ENCODE results near the gene GHR.
"Not testable (repeated sequence)": the region's sequence is repeated elsewhere in the genome, so short reads cannot be mapped to it uniquely, and the experiment has no call there.

DNA sequence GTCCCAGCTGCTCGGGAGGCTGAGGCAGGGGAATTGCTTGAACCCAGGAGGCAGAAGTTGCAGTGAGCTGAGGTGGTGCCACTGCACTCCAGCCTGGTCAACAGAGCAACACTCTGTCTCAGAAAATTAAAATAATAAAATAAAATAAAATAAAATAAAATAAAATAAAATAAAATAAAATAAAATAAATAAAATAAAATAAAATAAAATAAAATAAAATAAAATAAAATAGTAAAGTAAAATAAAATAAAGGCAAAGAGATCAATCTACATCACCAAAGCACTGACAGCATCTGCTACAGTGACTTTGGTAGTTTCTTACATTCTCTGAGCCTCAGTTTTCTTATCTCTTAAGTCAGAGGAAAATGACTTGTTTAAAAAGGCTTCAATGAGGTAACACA lies 152.7 kb downstream of the GHR start:
- TF ChIP-seq POLR2A (IDR thresholded peaks at IDR 0.05) = not testable (repeated sequence)
- TF ChIP-seq, protein P1, sequence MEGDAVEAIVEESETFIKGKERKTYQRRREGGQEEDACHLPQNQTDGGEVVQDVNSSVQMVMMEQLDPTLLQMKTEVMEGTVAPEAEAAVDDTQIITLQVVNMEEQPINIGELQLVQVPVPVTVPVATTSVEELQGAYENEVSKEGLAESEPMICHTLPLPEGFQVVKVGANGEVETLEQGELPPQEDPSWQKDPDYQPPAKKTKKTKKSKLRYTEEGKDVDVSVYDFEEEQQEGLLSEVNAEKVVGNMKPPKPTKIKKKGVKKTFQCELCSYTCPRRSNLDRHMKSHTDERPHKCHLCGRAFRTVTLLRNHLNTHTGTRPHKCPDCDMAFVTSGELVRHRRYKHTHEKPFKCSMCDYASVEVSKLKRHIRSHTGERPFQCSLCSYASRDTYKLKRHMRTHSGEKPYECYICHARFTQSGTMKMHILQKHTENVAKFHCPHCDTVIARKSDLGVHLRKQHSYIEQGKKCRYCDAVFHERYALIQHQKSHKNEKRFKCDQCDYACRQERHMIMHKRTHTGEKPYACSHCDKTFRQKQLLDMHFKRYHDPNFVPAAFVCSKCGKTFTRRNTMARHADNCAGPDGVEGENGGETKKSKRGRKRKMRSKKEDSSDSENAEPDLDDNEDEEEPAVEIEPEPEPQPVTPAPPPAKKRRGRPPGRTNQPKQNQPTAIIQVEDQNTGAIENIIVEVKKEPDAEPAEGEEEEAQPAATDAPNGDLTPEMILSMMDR (IDR thresholded peaks at IDR 0.05) = not testable (repeated sequence)
